CD4-positive, alpha-beta T cell treated with Interleukin-12 subunit alpha and Interleukin-12 subunit beta, for 1 hour (primary cell): ENCODE data around the gene DENND2A.

ENCODE experiments used
- DNase-seq: peaks from one replicate; pipeline ENCODE4 v3.0.0-alpha.2; 2020

The DENND2A gene

GRCh38 chr7:140617081-140617480 is 23.5 kb downstream of the DENND2A start:
- DNase-seq, result no peak

- no peak for DNase-seq
Measured at GRCh38 chr7:140616328-140616727, 24.3 kb downstream of the DENND2A start.

GRCh38 chr7:140611641-140612040 is 29.0 kb downstream of the DENND2A start:
- DNase-seq, result no peak

- no peak for DNase-seq
Measured at GRCh38 chr7:140610204-140611165, 30.1 kb downstream of the DENND2A start.

GRCh38 chr7:140609646-140610045 is 31.0 kb downstream of the DENND2A start:
- DNase-seq, result no peak

- no peak for DNase-seq
Measured at GRCh38 chr7:140607441-140607989, 33.1 kb downstream of the DENND2A start.

GRCh38 chr7:140605337-140605736 is 35.3 kb downstream of the DENND2A start:
- no peak for DNase-seq

- DNase-seq, result no peak
Measured at GRCh38 chr7:140604760-140605159, 35.9 kb downstream of the DENND2A start.

GRCh38 chr7:140604076-140604475 is 36.5 kb downstream of the DENND2A start:
- DNase-seq, result no peak

GRCh38 chr7:140601566-140602174 is 38.9 kb downstream of the DENND2A start:
- DNase-seq, result no peak

- DNase-seq, result no peak
Measured at GRCh38 chr7:140600341-140600740, 40.3 kb downstream of the DENND2A start.

GRCh38 chr7:140597428-140597949 is 43.1 kb downstream of the DENND2A start:
- DNase-seq, result no peak

GRCh38 chr7:140596519-140597427 is 43.8 kb downstream of the DENND2A start:
- no peak for DNase-seq

GRCh38 chr7:140595468-140596092 is 45.0 kb downstream of the DENND2A start:
- no peak for DNase-seq

- DNase-seq, result no peak
Measured at GRCh38 chr7:140594131-140594691, 46.4 kb downstream of the DENND2A start.

- DNase-seq, result no peak
Measured at GRCh38 chr7:140593672-140593982, 47.0 kb downstream of the DENND2A start.

GRCh38 chr7:140592964-140593671 is 47.5 kb downstream of the DENND2A start:
- no peak for DNase-seq

- DNase-seq, result no peak
Measured at GRCh38 chr7:140591180-140591902, 49.3 kb downstream of the DENND2A start.

- no peak for DNase-seq
Measured at GRCh38 chr7:140587243-140587642, 53.4 kb downstream of the DENND2A start.

GRCh38 chr7:140586516-140586915 is 54.1 kb downstream of the DENND2A start:
- no peak for DNase-seq

- DNase-seq, result no peak
Measured at GRCh38 chr7:140585333-140585732, 55.3 kb downstream of the DENND2A start.
